HG03432 (cell line): ENCODE results near the gene HMGB2.

Source experiments
- ATAC-seq: cut with Tn5 transposase; IDR thresholded peaks from one replicate; pipeline ENCODE4 v1.9.1; 2021; ENCODE audit warnings: mild to moderate bottlenecking, moderate library complexity; ENCODE audit not compliant: unreplicated experiment

Gene HMGB2

DNA sequence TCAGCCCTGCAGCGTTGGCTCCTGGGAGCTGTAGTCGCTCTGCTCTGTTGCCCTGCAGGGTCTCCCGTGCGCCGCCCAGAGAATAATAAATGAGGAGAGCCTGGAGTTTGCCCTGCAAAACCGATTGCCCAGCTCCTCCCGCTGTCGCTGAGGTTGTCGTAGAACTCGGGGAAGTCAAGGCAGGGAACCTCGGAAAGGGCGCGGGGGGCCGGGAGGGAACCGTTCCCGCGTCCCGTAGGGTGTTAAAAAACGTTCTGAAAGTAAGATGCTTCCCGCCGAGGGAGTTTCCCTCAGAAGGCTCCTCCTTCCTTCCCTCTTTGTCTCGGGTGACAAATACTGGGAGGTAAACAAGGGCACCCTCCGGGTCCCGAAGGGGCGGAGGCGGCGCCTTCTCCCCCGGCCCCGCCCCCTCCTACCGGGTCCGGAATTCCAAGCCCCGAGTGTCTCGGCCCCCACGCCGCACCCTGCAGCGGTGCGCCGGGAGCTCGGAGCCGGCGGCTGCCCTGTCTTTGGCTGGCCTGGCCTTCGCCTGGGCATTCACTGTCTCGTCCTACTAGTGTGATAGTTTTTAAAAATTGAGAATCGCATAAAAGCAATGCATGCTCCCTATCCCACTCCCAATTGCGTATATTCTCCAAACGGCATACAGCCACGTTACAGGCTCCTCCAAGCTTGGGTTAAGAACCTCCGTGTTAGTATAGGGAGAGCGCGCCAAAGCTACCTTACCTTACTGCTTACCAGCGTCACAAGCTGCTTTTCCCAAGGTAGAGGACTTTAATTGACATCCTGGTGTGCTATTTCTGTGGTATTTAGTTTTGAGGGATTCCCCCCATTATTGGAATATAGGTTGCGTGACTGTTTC, 964 bp upstream of the HMGB2 start:
- ATAC-seq: peak; percentile 49

DNA sequence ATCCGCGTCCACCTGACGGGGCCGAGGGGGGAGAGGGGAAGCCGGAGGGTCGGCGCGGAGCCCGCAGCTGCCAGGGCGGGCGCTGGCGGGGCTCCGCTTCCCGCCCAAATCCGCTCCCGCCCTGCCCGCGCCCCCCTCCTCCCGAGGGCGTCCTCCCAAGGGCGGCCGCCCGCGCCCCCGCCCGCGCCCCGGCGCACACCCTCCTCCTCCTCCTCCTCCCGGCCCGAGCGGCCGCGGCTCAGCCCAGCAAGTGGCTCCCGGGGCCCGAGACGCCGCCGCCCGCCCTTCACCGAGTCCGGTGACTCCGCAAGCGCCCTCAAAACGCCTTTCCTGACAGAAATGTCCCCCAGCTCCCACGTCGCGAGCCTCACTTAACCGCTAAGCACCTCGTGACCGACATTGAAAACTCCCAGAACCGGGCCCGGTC, 487 bp downstream of the HMGB2 start:
- peak; percentile 5 for ATAC-seq

DNA sequence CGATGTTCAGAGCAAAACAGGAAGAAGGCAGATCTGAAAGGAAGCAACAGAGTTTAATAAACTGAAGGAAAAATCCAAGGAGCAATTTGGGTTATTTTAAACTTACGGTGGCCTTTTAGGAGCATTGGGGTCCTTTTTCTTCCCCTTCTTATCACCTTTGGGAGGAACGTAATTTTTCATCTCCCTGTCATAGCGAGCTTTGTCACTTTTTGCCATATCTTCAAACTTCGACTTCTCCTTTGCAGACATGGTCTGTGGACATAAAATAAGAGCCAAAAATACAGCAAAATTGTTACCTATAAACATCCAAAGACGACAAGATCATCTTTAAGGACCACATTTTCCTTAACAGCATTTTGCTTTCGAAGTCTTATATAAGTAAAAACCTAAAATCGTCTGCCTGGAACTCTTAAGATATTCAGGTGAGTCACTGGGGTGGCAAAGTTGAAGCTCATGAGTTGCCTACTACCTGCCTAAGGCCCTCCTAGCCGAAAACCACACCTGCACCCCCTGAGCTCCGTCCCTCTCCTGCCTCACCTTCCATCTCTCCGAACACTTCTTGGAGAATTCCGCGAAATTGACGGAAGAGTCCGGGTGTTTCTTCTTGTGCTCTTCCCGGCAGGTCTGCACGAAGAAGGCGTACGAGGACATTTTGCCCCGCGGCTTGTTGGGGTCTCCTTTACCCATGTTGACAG, 1.0 kb downstream of the HMGB2 start:
- ATAC-seq: no peak

DNA sequence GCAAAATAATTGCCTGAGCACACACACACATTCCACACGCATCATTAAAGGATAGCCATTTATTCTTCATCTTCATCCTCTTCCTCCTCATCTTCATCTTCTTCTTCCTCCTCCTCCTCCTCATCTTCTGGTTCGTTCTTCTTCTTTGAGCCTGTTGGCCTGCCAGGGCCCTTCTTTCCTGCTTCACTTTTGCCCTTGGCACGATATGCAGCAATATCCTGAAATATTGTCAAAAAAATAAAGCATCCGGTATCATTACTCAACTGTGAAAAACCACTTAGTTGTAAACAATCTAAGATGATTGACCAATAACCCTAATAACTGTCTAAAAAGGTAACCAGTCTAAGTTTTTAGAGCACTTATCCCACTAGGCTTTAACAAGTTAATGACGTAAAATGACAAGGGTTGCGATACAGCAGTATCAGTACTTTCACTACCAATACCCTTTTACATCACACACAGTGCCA, 2.1 kb downstream of the HMGB2 start:
- ATAC-seq: no peak

DNA sequence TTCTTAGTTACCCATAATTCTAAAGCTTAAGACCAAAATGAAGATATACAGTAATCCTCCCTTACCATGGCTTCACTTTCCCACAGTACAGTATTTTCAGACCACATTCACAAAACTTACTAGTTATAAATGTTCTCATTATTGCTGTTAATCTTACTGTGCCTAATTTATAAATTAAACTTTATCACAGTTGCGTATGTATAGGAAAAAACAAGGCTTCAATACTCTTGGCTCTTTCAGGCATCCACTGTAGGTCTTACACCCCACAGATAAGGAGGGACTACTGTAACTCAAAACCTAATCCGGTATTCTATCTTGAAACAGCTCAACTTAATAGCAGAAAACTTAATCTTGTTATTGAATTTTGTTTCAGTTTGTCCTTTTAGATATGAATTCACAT, 3.6 kb downstream of the HMGB2 start:
- ATAC-seq: no peak

DNA sequence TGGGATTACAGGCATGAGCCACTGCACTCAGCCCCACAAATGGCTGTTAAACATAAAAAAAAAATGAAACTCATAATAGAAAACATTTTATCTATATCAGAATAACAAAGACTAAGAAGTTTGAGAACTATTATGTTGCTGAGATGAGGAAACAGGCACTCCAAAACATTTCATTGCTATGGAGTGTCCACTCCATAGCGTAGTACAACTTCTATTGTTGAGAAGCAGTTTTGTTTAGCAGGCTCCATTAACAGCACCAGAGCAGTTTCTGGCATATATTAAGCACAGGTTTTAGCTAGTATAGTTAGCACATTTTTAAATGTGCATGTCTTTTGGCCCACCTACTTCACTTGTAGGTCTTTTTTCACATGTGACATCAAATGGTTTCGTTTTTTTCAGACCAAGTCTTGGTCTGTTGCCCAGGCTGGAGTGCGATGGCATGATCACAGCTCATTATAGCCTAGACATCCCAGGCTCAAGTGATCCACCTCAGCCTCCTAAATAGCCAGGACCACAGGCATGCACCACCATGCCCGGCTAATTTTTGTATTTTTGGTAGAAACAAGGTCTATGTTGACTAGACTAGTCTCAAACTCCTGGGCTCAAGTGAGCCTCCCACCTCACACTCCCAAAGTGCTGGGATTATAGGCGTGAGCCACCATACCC, 5.8 kb downstream of the HMGB2 start:
- ATAC-seq: no peak

DNA sequence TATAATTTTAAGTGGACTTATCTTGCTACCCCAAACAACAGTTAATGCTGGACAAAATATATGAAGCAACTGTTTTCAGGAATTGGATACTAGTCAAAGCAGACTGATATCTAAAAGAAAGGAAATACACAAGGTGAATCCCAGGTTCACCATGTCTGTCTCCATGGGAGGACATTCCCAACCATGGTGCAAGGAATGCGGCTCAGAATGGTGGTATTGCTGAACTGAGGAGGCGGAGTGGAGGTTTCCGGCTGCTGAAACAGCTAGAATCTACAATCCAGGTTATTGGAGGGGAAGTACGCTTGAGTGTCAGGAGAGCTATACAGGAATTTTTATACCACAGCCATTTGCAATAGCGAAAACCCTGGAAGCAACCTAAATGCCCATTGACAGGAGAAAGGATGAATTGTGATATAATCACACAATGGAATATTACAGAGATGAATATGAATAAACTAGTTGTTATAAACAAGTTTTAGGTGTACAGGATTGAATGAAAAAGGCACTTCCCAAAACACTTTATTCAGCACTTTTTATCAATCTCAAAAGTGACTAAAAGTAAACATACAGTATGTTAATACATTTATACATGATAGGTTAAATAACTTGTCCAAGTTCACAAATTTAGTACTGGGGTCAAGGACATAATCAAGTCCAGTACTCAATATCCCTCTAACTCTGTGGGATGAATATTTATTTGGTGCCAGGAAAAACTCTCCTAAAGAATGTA, 9.0 kb downstream of the HMGB2 start:
- no peak for ATAC-seq

DNA sequence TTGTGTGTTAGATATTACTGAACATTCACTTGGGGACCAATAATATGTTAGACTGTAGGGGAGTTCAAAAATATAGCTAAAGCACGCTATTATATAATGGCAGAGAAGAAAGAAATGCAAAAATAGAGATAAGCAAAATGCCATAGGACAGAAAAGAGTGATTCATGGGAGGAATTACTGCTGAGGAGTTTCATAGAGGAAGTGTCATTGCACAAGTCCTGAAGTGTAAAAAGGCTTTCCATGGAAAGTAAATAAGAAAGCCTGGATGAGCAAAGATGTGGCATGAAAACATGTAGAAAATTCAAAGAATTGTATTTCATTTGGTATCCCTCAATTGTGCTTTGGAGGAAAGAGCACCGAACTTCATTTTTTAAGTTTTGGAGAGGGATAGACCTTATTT, 14.5 kb downstream of the HMGB2 start:
- ATAC-seq: no peak

DNA sequence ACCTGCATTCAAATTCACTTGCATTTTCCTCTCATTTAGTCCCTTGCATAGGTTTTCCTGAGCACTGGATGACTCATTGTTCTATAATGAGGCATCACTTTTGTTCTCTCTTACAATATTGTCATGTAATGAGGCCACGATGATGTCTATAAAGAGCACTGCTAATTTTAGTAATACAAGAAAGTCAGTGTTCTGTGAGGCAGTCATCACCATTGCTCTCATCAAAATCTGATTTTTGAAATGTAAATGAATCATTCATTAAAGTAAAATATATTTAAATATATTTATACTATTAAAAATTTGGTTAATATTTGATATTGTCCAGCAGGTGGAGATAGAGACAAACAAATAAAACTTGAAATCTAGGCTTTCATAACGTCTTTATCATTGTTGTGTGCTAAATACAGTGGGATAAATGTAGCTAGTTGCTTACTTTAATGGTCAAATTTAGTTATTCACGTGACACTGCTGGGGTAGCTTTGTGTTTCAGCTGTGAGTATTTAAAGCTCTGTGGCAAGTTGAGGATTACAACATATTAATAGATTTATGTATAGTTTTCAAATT, 15.4 kb downstream of the HMGB2 start:
- peak; percentile 56 for ATAC-seq

DNA sequence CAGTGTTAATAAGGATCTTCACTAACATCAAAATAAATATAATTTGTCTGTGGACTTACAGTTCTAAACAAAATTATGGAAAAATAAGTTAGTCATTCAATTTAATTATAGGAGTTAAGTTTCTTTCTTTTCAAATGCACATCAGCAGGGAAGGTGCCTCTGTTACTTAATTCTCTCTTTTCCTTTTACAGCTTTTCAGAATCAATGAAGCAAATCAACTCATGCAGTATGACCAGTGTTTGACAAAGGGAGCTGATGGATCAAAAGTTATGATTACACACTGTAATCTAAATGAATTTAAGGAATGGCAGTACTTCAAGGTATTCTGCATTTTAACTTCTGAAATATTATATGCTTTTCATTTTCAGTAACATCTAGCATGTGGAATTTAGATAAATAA, 15.9 kb downstream of the HMGB2 start:
- ATAC-seq: peak; percentile 12

DNA sequence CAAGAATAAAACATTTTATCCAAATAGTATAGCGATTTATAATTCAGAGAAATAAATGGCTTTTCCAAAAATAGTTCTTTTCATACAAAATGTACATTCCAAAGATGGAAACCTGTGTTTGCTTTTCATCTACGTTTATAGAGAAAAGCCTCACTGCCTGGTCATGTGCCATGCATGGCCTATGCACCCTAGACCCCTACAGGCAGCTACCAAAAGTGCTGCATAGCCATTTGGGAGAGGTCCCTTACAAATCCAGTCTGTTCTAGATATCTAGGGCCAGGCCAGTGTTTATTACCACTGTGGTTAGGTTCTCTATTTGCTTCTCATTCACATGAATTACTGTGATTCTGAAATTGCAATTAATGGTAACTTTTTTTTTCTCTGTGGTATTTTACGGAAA, 17.2 kb downstream of the HMGB2 start:
- ATAC-seq: peak; percentile 45

DNA sequence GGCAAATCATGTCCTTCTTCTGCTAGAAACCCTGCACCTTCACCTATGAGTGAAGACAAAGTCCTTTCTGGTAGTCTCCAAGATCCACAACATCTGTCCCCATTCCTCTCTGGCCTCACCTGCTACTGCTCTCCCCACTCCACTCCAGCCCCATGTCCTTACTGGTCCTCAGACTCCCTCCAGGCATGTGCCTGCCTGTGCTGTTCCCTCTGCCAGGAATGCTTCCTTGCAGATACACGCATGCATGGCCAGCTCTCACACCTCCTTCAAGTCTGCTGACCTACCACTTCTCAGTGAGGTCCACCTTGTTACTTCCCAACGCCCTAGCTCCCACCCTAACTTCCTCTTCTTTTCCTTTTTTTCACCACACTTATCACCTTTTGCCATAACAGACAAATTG, 18.1 kb downstream of the HMGB2 start:
- no peak for ATAC-seq

DNA sequence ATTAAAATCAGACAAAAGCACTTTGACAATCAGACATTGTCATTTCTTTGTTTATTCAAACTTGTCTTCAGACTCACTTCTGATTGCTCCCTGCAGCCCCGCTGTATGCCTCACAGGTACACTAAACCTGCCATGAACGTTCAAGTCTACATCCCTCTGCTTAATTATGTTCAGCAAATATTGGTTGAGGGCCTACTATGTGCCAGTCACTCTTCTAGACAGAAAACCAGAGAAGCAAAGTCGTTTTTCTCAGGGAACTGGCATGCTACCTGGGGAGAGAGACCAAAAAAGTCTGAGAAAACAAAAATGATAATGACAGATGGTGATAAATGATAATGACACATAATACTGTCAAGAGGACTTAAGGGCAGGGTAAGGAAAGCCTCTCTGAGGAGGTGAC, 19.4 kb downstream of the HMGB2 start:
- ATAC-seq: no peak

DNA sequence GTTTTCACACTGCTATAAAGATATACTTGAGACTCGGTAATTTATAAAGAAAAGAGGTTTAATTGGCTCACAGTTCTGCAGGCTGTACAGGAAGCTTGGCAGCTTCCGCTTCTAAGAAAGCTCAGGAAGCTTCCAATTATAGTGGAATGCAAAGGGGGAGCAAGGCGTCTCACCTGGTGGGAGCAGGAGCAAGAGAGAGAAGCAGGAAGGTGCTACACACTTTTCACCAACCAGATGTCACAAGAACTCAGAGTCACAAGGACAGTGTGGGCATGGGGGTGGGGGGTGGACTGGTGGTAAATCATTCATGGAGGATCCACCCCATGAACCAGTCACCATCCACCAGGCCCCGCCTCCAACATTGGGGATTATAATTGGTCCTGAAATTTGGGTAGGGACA, 22.8 kb downstream of the HMGB2 start:
- no peak for ATAC-seq

DNA sequence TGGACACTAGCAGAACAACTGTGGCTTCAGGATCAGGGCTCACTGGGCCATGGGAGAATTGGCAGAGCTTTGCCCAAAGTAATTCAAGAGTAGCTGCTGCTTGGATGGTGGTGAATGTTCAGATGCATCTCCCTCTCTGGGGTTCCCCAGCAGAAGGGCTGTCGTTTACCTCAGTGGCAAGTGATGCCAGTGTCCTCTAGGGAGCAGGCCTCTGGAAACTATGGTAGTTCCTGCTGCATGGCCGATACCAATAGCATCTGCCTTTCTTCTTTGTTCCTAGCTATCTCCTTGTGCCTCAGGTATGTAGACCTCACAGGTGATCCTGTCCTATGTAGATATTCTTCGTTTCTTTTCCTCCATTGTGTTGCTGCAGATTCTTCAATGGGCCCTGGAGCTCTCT, 26.4 kb downstream of the HMGB2 start:
- ATAC-seq: no peak

DNA sequence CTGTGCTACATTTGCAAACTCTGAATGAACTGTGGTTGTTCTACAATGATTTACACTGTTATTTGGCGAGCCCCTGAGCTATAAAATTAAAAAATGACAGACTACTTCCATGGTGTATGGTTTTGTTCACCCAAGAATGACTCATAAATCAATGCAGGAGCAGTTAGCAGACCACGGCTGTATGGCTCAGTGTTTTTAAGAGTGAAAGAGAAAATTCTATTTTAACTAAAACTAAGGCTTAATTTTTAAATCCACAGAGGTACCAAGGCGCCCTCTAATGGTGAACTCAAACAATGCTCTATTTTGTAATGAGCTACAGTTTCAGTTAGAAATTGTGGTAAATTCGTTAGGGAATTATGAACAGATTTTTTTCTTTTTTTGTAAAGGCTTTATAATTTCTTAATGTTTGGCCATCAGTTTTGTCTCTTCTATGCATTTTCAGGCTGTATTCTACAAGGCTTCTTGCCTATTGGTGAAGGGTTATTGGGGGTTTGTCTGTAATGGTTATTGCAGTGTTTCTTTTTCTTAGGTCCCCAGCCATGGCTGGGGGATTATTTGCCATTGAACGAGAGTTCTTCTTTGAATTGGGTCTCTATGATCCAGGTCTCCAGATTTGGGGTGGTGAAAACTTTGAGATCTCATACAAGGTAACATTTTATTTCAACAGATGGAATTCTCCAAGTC, 32.5 kb downstream of the HMGB2 start:
- ATAC-seq: peak; percentile 69

DNA sequence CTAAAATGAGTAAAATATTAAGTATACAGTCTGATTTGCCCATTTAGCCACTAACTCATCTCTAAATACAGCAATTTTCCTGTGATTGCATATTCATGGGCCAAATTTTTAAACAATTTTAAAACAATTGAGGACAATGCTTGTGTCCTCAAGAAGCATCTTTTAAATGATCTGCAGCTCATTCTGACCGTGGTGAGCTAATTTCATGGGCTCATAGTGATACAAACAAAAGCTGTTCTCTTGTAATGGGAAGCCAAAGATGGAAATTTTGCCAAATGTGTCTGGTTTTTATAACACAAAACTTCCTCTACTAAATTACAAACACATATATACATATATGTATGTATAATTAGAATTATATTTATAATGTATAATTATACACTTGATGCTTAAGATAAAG, 39.7 kb downstream of the HMGB2 start:
- ATAC-seq: no peak

DNA sequence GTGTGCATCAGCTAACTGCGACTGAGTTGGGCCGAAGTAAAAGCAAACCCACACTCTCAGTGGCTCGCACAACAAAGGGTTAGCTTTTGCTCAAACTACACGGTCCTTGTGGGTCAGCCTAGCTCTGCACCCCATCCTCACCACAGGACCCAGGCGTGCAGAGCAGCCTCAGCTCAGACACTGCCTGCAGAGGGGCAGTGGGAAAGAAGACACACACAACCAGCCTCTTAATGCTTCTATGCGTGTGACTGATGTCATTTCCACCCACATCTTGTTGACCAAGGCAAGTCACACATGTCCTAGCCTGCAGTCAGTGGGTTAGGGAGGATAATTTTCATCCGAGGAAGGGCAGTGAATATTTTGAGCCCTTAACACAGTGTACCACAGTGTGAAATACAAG, 40.5 kb downstream of the HMGB2 start:
- no peak for ATAC-seq

DNA sequence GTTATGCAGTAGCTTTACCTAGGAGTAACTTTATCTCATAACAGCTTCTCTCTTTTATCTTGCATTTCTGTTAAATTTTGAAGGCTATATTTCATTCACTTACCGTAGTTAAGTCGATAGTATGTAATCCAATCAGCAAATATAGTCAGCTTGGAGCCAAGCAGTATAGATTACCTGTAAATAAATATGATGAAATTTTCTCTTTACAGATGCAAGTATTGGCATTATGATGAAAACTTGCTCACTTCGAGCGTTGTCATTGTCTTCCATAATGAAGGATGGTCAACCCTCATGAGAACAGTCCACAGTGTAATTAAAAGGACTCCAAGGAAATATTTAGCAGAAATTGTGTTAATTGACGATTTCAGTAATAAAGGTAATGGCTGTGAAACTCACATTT, 42.3 kb downstream of the HMGB2 start:
- ATAC-seq: no peak

DNA sequence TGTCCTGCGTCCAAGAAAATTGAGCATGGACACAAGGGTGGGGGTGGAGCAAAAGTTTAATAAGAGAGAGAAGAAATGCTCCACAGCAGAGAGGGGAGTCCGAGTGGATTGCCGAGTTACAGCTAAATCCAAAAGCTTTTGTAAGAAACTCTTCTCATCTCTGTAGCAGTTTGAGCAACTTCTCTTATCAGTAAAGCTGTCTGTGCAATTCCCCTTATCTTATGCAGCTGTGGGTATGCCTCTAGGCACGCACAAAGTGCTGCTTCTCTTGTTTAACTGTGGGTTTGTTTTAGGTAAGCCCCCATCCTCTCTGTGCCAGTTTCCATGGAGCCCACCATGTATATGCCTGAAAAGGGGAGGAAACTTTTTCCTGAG, 44.8 kb downstream of the HMGB2 start:
- ATAC-seq: peak; percentile 12
